ENCODE measurements around the gene CXCL14.

Gene CXCL14, protein sequence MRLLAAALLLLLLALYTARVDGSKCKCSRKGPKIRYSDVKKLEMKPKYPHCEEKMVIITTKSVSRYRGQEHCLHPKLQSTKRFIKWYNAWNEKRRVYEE

DNA sequence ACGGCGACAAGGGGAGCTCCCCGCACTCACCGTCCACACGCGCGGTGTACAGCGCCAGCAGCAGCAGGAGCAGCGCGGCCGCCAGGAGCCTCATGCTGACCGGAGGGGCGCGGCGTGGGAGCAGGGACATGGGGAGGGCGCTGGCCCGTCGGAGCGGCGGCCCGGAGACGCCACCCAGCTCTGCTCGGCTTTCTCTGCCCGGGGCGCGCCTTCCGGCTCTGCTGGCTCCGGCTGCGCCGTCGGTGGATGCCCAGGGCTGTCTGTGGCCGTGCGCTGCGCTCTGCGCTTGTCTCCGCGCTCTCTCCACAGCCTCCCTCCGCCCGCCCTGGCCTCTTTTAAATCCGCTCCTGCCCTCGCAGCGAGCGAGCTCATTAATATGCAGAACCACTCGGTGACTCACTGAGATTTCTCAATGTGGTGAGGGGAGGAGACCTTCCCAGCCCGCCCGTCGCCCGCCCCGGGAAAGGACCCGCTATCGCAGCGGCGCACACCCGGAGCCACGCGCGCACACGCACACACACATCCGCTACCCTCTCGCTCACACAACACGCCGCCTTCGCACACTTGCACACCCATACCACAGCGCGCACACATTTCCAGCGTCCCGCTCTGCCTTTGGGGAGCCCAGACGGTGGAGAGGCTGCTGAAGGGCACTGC lies at the start of gene CXCL14:
Gene CXCL14 (minus strand): TSS at position 307 of the 657 bp plus-strand sequence. CDS start 213 bp downstream, at position 94.
- TF ChIP-seq, protein P1, sequence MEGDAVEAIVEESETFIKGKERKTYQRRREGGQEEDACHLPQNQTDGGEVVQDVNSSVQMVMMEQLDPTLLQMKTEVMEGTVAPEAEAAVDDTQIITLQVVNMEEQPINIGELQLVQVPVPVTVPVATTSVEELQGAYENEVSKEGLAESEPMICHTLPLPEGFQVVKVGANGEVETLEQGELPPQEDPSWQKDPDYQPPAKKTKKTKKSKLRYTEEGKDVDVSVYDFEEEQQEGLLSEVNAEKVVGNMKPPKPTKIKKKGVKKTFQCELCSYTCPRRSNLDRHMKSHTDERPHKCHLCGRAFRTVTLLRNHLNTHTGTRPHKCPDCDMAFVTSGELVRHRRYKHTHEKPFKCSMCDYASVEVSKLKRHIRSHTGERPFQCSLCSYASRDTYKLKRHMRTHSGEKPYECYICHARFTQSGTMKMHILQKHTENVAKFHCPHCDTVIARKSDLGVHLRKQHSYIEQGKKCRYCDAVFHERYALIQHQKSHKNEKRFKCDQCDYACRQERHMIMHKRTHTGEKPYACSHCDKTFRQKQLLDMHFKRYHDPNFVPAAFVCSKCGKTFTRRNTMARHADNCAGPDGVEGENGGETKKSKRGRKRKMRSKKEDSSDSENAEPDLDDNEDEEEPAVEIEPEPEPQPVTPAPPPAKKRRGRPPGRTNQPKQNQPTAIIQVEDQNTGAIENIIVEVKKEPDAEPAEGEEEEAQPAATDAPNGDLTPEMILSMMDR (IDR thresholded peaks at IDR 0.05) = no peak

DNA sequence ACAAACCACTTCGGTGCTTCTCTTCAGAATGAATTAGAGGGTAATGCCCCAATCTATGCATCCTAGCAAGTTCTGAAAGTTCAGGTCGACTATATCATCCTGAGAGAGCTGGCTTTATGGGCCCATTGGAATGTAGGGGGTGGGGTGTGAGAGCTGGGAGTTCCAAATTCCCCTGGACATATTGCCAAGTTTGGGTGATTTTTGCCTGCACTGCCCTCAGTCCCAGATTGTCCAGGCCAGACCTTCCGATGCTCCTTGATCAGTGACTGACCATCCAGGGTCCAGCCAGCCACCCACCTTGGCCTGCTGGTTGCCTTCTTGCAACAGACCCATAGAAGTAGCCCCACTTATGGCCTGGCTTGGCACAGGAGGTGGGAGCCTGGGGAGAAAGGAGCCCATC lies 47.8 kb upstream of the CXCL14 start:
- TF ChIP-seq, protein P1 (IDR thresholded peaks at IDR 0.05) = no peak

DNA sequence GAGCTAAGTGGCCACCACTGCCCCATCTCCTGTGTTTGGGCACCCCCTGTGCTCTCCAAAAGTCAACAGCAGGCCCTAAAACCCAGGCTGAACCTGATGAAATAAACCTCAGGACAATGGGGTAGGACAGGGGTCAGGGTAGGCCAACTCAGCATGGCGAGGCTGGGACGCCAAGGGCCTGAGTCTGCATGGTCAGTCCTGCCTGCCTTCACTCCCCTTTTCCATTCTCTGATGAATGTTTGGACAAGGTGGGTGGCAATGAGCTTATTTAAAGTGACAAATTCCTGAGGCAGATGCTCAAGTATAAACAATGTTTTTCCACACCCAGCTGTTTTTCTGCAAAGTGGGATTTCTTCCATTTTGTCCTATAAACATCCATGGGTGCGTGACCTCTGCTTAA lies 47.2 kb upstream of the CXCL14 start:
- TF ChIP-seq, protein P1 (IDR thresholded peaks at IDR 0.05) = no peak

DNA sequence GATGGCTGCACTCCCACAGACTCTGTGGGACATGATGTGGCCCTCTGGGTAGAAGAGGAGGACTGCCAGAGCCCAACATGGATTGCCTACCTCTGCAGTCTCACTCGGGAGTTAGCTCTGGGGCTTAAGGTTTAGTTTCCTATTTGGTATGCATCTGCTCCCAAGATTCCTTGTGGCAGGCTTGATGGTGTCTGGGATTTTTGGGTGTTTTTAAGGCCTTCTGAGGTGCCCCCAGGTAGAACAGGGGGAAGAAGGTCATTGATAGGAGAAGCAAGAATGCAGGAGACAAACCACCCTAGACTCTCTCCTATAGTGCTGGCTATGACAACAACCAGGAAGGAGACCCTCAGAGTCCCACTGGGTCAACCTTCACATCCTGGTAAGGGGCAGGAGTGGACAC lies 46.7 kb upstream of the CXCL14 start:
- TF ChIP-seq, protein P1 (IDR thresholded peaks at IDR 0.05) = no peak

DNA sequence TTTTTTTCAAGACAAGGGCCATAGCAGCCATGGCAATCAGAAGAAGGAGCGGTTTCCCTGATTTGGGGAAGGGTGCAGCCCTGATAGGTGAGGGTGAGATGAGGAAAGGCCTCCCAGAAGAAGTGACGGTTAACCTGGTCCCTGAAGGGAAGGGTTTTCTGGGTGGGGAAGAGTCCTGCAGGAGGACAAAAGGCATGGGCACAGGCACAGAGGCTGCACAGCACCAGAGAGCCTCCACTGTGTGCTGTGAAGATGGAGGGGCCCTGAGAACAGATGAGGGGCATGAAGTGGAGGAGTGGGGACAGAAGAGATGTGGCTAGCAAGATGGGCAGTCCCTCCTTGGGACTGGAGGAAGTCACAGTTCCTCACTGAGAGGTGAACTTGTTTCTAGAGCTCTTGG lies 46.3 kb upstream of the CXCL14 start:
- TF ChIP-seq, protein P1 (IDR thresholded peaks at IDR 0.05) = no peak

DNA sequence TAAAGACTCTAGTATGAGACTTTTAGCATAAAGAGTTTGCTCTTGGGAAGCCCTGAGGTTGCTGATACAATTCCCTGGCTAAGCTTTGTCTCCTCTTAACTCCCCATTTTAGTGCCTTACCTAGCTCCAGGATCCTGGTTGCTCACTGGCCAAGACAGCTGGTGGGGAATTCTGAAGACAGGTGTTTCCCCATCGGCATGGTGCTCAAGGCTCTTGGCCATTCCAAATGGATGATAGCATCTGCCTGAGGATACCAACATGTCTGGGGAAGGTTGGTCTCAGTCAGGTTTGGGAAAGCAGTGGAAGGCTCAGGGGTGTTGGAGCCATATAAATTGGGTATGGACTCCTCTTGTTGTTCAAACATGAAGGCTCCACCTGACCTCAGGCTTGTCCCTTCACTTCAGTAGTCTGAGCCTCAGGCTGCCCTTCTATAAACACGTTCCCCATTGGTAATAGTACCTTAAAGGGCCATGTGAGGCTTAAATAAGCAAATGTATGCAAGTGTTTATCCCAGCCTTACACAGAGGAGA lies 44.5 kb upstream of the CXCL14 start:
- TF ChIP-seq, protein P1 (IDR thresholded peaks at IDR 0.05) = no peak

DNA sequence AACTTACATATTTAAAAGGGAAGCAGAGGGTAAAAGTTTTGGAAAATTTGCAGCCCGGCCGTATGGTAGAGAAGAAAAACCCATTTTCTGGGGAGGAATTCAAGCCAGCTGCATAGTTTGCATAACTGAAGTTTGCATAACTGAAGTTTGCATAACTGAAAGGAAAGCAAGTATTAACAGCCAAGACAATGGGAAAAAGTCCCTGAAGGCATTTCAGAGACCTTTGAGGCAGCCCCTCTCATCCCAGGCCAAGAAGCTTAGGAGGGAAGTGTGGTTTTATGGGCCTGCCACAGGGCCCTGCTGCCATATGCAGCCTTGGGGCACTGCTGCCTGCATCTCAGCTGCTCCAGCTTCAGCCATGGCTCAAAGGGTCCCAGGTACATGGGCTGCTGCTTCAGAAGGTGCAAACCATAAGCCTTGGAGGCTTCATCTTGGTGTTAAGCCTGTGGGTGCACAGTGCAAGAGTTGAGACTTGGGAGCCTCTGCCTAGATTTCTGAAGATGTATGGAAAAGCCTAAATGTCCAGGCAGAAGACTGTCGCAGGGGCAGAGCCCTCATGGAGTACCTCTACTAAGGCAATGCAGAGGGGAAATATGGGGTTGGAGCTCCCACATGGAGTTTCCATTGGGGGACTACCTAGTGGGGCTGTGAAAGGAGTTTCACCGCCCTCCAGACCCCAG lies 36.9 kb upstream of the CXCL14 start:
- TF ChIP-seq, protein P1 (IDR thresholded peaks at IDR 0.05) = no peak

Measured in LNCAP (cell line).